ENCODE results near the gene DAZ1.
"Not testable (repeated sequence)": the region's sequence is repeated elsewhere in the genome, so short reads cannot be mapped to it uniquely, and the experiment has no call there.

- TF ChIP-seq CTCF (conservative IDR thresholded peaks at IDR 0.05; ENCODE audit: low read depth, low read length); EZH2 (IDR thresholded peaks at IDR 0.05; ENCODE audit: low read length, unreplicated experiment); EZH2phosphoT487 (IDR thresholded peaks at IDR 0.05; ENCODE audit: borderline replicate concordance, low read length): not testable (repeated sequence)
Observed at GRCh38 chrY:23207455-23207854, 8.6 kb upstream of the DAZ1 start.
